ENCODE results near the gene NES. TPM values are rescaled to one million over a fixed set of nuclear protein-coding genes. Genes with fewer than 3 reads are reported as not detected.
A peak's percentile ranks its signal among the peaks of the same experiment; 100 is the strongest.

The NES gene
- total RNA-seq, 1 donor from 2014 or later: 76.8 TPM

- no peak for DNase-seq (ENCODE audit: low read depth)
- no peaks in the 10 kb centered on the region for H3K36me3 ChIP-seq (ENCODE audit: control insufficient read depth, insufficient read depth, low read length)
- no peaks in the 10 kb centered on the region for H3K27me3 ChIP-seq (ENCODE audit: control insufficient read depth, insufficient read depth, low read length)
- TF ChIP-seq, protein P1, sequence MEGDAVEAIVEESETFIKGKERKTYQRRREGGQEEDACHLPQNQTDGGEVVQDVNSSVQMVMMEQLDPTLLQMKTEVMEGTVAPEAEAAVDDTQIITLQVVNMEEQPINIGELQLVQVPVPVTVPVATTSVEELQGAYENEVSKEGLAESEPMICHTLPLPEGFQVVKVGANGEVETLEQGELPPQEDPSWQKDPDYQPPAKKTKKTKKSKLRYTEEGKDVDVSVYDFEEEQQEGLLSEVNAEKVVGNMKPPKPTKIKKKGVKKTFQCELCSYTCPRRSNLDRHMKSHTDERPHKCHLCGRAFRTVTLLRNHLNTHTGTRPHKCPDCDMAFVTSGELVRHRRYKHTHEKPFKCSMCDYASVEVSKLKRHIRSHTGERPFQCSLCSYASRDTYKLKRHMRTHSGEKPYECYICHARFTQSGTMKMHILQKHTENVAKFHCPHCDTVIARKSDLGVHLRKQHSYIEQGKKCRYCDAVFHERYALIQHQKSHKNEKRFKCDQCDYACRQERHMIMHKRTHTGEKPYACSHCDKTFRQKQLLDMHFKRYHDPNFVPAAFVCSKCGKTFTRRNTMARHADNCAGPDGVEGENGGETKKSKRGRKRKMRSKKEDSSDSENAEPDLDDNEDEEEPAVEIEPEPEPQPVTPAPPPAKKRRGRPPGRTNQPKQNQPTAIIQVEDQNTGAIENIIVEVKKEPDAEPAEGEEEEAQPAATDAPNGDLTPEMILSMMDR (IDR thresholded peaks at IDR 0.05; ENCODE audit: insufficient read depth, low read length, poor library complexity, severe bottlenecking): peak; percentile 91
- peak overlapping the region; percentile 31 for H3K4me3 ChIP-seq (ENCODE audit: low read depth, low read length)
Observed at GRCh38 chr1:156705918-156706656, 28.9 kb upstream of the NES start.

DNA sequence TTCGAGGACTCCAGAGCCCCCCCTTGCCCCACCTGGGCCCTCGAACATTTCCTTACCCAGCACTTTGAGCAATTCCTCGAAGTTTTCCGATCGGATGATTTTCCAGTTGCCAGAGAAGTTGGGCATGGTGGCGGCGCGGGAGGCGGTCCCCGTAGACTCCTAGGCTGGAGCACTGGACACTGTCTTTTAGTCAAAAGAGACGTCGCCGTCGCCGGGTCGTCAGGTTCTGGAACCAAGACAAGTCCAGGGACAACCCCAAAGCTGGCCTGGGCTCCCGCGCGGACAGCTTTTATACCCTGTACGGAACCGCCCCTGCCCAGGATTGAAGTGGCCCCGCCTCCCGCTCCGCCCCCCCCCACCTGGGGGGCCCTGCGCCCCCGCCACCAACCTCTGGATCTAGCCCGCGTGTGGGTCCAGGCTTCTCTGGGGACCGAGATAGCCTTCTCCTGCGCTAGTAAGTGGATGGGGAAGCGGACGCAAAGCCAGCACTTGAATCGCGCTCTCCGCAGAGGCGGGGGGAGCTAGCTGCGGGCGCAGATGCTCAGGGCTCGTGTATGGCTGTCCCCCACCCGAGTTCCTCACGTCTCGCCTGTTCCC lies 28.2 kb upstream of the NES start, which contains the start of gene CRABP2:
Gene CRABP2, minus strand, starts transcription at position 263 of the 597 bp plus-strand sequence. Its CDS starts 137 bp downstream, at position 126.
- Histone ChIP-seq H3K36me3 (ENCODE audit: control insufficient read depth, insufficient read depth, low read length) (no peaks in the 10 kb centered on the region), H3K4me3 (ENCODE audit: low read depth, low read length) (peak within 1 kb of the TSS; percentile 31), H3K27me3 (ENCODE audit: control insufficient read depth, insufficient read depth, low read length) (no peaks in the 10 kb centered on the region)
- DNase-seq (ENCODE audit: low read depth): no peak
- TF ChIP-seq, protein P1 (IDR thresholded peaks at IDR 0.05; ENCODE audit: insufficient read depth, low read length, poor library complexity, severe bottlenecking): no peak

DNA sequence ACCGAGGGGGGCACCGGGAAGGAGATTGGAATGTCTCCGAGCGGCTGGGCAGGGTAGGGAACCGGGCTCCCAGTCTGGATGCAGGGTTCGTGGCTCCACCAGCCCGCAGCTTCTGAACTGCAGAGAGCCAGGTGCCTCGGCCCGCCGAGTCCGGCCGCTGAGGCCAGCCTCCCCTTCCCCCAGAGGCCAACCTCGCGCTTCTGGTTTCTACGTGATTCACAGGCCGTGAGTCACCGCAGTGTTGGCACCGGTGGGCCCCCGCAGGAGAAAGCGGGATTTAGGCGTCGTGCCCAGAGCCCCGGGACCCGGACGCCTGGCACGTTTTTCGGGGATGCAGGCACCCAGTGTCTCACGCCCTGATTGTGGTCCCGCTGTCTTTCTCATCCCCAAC lies 27.7 kb upstream of the NES start:
- DNase-seq (ENCODE audit: low read depth): no peak
- Histone ChIP-seq H3K36me3 (ENCODE audit: control insufficient read depth, insufficient read depth, low read length) (peaks cover 2% of the 10 kb centered on the region), H3K4me3 (ENCODE audit: low read depth, low read length) (peak overlapping the region; percentile 31), H3K27me3 (ENCODE audit: control insufficient read depth, insufficient read depth, low read length) (no peaks in the 10 kb centered on the region)
- TF ChIP-seq, protein P1 (IDR thresholded peaks at IDR 0.05; ENCODE audit: insufficient read depth, low read length, poor library complexity, severe bottlenecking): no peak

- no peak for DNase-seq (ENCODE audit: low read depth)
- Histone ChIP-seq H3K36me3 (ENCODE audit: control insufficient read depth, insufficient read depth, low read length) (peaks cover 2% of the 10 kb centered on the region), H3K27me3 (ENCODE audit: control insufficient read depth, insufficient read depth, low read length) (no peaks in the 10 kb centered on the region), H3K4me3 (ENCODE audit: low read depth, low read length) (peak overlapping the region; percentile 31)
- TF ChIP-seq, protein P1 (IDR thresholded peaks at IDR 0.05; ENCODE audit: insufficient read depth, low read length, poor library complexity, severe bottlenecking): no peak
Observed at GRCh38 chr1:156704166-156704711, 27.0 kb upstream of the NES start.

GRCh38 chr1:156703741-156704140 lies 26.5 kb upstream of the NES start:
- TF ChIP-seq, protein P1 (IDR thresholded peaks at IDR 0.05; ENCODE audit: insufficient read depth, low read length, poor library complexity, severe bottlenecking): no peak
- Histone ChIP-seq H3K4me3 (ENCODE audit: low read depth, low read length) (no peak overlapping the region), H3K27me3 (ENCODE audit: control insufficient read depth, insufficient read depth, low read length) (no peaks in the 10 kb centered on the region), H3K36me3 (ENCODE audit: control insufficient read depth, insufficient read depth, low read length) (peaks cover 2% of the 10 kb centered on the region)
- no peak for DNase-seq (ENCODE audit: low read depth)

Data from kidney epithelial cell (primary cell).